HG03064 (cell line): ENCODE measurements around the gene PRRC2B.
"Not testable (repeated sequence)": the region's sequence is repeated elsewhere in the genome, so short reads cannot be mapped to it uniquely, and the experiment has no call there.

Experiments
- ATAC-seq: cut with Tn5 transposase; IDR thresholded peaks from one replicate; pipeline ENCODE4 v1.9.1; 2021; ENCODE audit warnings: low read depth; ENCODE audit not compliant: unreplicated experiment

PRRC2B gene

DNA sequence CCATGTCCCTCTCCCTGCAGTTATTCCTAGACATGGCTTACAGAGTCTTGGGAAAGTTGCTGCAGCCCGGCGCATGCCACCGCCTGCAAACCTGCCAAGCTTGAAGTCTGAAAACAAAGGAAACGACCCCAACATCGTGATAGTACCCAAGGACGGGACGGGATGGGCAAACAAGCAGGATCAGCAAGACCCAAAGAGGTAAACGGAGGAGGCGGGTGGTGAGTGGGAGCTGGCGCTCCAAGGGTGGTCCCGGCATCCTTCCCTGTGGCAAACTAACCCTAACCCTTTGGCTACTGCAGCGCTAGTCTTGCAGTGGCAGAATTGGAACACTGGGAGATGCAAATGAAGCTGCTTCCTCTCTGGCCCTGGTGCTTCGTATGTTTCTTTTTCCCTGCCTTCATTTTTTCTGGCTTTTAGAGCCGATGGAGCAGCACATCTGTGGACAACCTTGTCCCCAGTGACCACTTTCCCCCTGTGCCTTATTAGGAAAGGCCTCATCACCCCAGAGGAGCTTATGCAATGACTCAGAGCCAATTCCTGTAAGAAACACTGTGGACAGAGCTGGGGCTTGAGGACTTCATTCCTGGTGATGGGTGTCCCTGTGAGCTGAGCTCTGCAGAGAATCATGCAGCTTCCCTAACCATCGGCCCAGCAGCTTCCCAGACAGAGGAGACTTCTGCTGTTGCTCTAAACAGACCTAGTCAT lies 38.9 kb downstream of the PRRC2B start:
- no peak for ATAC-seq

GRCh38 chr9:131433302-131433854 lies 39.5 kb downstream of the PRRC2B start:
- no peak for ATAC-seq

DNA sequence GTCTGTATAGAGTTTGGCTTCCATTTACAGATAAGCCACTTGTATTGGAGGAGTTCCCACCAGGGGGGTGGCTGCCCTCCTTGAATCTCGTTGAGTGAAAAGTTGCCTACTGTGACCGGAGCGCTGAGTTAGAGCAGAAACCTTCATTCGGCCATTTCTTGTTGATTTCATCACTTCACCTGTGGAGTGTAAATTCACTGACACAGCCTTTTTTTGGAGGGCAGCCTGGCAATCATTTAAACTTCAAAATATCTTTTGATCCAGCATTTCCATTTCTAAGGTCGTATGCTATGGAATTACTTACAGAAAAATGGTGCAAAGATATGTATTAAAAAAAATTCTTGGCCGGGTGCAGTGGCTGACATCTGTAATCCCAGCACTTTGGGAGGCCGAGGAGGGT lies 40.8 kb downstream of the PRRC2B start:
- ATAC-seq = no peak

- ATAC-seq = no peak
These were observed 42.5 kb downstream of the PRRC2B start for GRCh38 chr9:131436376-131436775.

- no peak for ATAC-seq
These were observed 43.0 kb downstream of the PRRC2B start for GRCh38 chr9:131436865-131437271.

- no peak for ATAC-seq
These were observed 44.3 kb downstream of the PRRC2B start for GRCh38 chr9:131438190-131438589.

DNA sequence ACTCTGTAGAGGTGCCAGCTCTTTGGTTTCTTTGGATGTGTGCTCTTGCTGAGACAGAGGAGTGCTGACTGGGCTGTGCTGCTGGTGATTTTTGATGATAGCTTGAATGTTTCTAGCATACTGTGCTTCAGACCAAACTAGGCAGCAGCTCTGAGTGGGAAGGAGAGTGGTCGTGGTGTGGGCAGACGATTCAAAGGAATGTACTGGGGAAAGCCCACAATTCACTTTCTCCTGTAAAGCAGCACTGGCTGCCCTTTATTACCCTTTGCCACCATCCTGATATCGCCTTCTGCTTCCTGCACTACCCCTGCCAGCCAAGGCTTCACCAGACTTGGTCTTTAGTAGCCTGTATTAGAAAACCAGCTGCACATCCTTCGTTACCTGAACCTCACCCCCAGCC lies 45.3 kb downstream of the PRRC2B start:
- no peak for ATAC-seq

DNA sequence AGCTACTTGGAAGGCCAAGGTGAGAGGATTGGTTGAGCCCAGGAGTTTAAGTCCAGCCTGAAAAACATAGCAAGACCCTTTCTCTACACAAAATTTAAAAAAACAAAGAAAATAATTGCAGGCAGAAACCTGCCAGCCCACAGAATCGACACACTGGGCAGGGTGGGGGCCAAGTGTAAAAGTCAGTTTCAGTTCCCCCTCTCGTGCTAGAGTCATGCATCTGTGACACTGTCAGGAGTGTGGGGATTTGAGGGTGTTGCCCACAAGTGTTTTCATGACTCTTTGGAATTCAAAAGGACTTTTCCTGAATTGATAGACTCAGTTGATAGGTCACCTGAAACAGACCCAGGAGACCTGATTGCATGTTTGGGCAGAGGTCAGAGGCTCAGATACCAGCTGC lies 47.6 kb downstream of the PRRC2B start:
- ATAC-seq = no peak

DNA sequence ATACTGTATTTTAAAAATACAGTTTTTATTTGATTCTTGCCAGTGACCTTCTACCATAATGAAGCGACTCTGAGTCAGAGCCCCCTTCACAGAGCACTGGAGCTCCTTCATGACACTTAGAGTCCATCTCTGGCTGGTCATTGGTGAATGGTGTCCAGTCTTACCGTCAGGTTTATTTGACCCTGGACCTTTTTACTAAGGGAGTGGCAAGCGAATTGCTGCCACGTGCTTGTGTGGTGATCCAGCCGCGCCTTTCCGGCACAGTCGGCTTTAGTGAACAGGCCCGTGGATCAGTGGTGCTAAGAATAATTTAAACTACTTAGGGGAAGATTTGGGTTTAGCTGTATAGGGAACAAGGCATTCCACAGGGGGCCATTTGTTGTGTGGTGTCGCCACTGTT lies 48.5 kb downstream of the PRRC2B start:
- ATAC-seq = no peak

- ATAC-seq = no peak
These were observed 49.8 kb downstream of the PRRC2B start for GRCh38 chr9:131443648-131444047.

GRCh38 chr9:131446276-131446675 lies 52.4 kb downstream of the PRRC2B start:
- ATAC-seq = no peak

DNA sequence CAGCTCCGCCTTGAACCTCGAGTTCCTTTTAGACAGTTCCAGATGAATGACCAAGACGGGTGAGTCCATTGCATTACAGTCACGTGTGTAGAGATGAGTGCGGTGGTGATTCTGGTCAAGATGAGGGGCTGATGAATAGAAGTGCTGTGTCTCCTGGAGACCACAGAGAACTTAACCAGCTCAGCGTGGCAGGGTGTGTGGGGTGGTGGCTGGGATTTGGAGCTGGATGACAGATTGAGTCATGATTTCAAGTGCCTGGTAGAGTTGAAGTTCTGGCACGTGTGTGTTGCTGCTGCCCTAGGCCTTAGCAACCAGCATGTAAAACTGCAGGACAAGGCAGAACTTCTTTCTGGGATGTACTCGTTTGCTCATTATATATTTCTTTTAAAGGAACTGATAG lies 53.3 kb downstream of the PRRC2B start:
- ATAC-seq = no peak

DNA sequence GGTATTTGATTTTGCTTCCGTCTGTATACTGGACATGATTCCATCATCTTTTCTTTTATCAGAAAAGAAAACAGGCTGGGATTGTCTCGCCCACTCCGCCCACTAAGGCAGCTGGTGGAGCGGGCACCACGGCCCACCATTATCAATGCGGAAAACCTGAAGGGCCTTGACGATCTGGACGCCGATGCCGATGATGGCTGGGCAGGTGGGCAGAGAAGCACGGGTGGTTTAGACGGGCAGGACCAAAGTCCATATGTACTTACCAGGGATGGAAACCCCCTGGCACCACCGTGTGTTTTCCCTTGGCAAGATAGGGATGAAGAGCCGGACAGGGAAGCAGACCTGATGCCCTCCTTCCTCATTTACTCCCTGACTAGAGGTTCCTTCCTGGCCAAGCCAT lies 53.7 kb downstream of the PRRC2B start:
- no peak for ATAC-seq

DNA sequence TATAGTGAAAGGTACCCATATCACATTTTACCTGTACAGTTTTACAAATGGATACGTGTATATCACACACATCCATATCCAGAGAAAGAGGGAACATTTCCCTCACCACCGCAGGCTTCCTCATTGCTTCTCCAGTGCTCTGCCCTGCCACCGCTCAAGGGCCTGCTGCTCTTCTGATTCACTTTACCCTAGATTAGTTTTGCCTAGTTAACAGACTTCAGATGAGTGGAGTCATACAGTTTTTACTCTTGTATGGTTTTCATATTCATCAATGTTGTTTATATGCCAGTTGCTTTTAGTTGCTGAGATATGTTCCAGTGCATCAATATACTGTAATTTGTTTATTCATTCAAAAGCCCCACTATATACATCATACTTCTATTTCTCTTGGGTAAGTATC lies 54.9 kb downstream of the PRRC2B start:
- ATAC-seq = no peak

DNA sequence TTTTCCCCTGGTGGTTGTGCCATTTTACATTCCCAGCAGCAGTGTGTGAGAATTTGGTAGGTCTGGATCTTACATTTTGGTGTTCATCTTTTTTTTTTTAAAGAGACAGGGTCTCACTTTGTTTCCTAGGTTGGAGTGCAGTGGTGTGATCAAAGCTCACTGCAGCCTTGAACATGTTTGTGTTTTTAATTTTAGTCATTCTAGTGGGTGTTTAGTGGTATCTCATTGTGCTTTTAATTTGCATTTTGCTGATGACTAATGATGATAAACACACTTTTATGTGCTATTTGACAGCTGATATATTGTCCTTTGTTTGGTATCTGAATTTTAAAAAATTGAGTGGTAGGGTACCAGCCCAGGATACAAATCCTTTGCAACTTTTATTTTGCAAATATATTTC lies 55.4 kb downstream of the PRRC2B start:
- ATAC-seq = no peak

DNA sequence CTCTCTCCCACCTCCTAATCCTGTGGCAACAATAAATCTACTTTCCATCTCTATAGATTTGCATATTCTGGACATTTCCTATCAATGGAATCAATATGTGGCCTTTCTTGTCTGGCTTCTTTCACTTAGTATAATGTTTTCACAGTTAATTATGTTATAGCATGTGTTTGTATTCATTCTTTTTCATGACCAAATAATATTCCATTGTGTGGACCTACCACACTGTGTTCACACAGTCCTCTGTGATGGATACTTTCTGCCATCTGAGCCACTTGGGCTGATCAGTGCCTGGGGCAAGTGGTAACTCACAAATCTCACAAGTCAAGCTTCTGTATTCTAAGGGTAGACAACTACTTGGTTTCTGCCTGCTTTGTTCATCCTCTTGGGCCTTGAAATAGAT lies 60.1 kb downstream of the PRRC2B start:
- ATAC-seq = no peak

- not testable (repeated sequence) for ATAC-seq
These were observed 61.8 kb downstream of the PRRC2B start for GRCh38 chr9:131455655-131456054.

GRCh38 chr9:131457746-131458145 lies 63.9 kb downstream of the PRRC2B start:
- ATAC-seq = no peak

- ATAC-seq = no peak
These were observed 65.2 kb downstream of the PRRC2B start for GRCh38 chr9:131459056-131459455.

DNA sequence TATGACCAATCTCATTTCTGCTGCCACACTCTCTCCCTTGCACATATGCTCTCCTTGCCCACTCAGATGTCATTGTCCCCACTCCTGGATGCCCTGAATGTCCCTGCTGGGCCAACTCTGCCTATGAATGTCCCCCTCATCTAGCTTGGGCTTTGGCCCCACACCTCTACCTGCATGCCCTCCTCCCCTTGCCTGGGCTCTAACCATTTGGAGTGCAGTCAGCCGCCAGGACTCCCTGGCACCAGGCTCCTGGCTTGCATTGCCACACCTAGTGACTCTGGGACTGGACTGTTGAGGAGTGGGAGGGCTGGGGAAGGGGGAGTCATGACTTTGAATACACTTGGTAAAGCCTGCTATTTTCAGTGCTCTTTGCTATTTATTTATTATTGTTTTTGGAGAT lies 67.3 kb downstream of the PRRC2B start:
- no peak for ATAC-seq

GRCh38 chr9:131464354-131465000 lies 70.6 kb downstream of the PRRC2B start:
- no peak for ATAC-seq

- no peak for ATAC-seq
These were observed 71.5 kb downstream of the PRRC2B start for GRCh38 chr9:131465401-131465800.
